ENCODE measurements around the gene SOS1.
"Not testable (repeated sequence)": the region's sequence is repeated elsewhere in the genome, so short reads cannot be mapped to it uniquely, and the experiment has no call there.

The SOS1 gene

GRCh38 chr2:39138837-39139211, 18.0 kb upstream of the SOS1 start:
- no peak for DNase-seq (ENCODE audit: low read depth in 2 of 2)

- DNase-seq (ENCODE audit: low read depth in 2 of 2) = not testable (repeated sequence)
Measured at GRCh38 chr2:39138187-39138836, 17.5 kb upstream of the SOS1 start.

GRCh38 chr2:39136799-39137198, 15.9 kb upstream of the SOS1 start:
- no peak for DNase-seq (ENCODE audit: low read depth in 2 of 2)

- DNase-seq (ENCODE audit: low read depth in 2 of 2) = no peak
Measured at GRCh38 chr2:39135690-39136259, 14.9 kb upstream of the SOS1 start.

DNA sequence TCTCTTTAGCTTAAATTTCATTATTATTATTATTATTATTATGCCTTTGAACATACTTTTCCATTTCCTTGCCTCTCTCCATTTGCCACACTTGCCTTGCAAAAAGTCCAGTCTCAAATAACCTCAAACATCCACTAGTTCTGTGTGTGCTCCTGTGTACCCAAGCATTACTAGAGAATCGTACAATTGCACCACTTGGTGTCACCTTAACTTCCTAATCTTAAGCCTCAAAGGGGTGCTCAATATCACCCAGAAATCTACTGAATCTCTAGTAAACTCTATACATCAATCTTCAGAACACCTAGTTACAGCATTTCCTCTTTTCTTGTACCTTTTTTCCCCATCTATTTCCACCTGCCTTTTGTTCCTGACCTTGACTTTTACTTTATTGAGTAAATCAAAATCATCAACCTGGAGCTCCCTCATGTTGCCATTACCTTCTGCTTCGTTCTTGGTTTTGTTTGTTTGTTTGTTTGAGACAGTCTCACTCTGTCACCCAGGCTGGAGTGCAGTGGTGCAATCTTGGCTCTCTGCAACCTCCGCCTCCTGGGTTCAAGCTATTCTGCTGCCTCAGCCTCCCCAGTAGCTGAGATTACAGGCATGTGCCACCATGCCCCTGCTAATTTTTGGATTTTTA, 12.5 kb upstream of the SOS1 start:
- DNase-seq (ENCODE audit: low read depth in 2 of 2) = no peak

- DNase-seq (ENCODE audit: low read depth in 2 of 2) = peak; percentile 56 to 60
Measured at GRCh38 chr2:39128919-39129391, 8.1 kb upstream of the SOS1 start.

DNA sequence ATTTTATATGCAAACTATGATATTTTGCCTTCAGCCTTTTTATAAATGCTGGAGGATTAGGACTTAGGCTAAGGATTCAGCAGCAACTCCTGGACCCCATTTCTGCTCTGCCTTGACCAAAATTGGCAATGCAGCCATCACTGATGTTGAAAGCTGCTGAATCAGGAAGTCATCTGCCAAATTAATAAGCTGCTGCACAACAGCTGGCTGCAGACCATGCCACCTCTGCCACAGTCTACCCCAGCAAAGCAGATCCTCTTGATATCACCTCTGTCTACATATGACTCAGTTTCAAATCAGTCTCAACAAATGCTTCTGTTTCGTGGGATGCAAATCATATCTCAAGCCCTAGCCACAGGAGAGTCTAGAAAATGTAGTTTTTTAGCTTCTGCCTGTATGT, 7.1 kb upstream of the SOS1 start:
- DNase-seq (ENCODE audit: low read depth in 2 of 2) = no peak

DNA sequence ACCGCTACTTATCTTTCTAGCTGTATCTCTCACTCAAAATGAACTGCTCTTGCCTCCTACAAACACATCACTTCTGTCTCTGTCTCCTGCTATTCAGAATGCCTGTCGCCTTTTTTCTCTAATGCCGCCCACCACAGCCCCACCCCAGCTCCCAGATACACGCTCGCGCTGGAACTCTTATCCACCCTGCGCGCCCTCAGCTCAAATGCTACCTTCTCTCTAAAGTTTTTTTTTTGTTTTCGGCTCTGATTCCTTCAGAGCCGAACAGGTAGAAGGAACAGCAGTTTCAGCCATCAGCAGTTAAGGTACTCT, 3.9 kb upstream of the SOS1 start:
- DNase-seq (ENCODE audit: low read depth in 2 of 2) = no peak

- peak; percentile 94 to 96 for DNase-seq (ENCODE audit: low read depth in 2 of 2)
Measured at GRCh38 chr2:39124000-39124745, 3.3 kb upstream of the SOS1 start.

DNA sequence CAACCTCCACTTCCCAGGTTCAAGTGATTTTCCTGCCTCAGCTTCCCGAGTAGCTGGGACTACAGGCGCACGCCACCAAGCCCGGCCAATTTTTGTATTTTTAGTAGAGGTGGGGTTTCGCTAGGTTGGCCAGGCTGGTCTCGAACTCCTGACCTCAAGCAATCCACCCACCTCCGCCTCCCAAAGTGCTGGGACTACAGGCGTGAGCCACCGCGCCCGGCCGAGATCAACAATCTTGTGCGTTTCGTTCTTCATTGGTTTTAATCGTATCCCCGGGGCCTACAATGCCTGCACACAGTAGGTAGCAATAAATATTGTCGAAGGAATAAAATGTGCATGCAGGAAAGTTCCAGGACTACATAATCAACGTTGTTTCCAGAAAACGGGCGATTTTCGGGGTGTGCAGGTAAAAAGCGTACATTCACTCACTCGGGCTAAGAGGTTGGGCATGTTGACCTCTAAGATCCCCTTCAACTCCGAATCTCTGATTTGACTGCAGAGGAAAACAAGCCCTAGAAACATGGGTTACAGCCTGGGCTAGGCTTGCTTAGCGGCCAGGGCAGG, 2.7 kb upstream of the SOS1 start:
- DNase-seq (ENCODE audit: low read depth in 2 of 2) = no peak

GRCh38 chr2:39121523-39122063, 742 bp upstream of the SOS1 start:
- DNase-seq (ENCODE audit: low read depth in 2 of 2) = no peak

DNA sequence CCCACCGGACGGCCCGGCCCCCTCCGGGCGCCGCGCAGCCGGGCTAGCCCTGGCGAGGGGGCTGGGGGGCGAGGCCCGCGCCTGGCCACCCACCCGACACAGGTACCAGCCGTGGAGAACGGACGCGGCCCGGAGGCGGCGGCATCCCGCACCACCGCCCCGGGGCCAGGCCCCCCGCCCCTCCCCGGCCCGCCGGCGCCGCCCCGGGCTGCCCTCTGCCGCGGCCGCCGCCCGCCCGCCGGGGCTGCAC, 405 bp downstream of the SOS1 start:
- no peak for DNase-seq (ENCODE audit: low read depth in 2 of 2)

GRCh38 chr2:39119732-39120520, 925 bp downstream of the SOS1 start:
- peak in 1 of 2 donors; percentile 43 for DNase-seq (ENCODE audit: low read depth in 2 of 2)

DNA sequence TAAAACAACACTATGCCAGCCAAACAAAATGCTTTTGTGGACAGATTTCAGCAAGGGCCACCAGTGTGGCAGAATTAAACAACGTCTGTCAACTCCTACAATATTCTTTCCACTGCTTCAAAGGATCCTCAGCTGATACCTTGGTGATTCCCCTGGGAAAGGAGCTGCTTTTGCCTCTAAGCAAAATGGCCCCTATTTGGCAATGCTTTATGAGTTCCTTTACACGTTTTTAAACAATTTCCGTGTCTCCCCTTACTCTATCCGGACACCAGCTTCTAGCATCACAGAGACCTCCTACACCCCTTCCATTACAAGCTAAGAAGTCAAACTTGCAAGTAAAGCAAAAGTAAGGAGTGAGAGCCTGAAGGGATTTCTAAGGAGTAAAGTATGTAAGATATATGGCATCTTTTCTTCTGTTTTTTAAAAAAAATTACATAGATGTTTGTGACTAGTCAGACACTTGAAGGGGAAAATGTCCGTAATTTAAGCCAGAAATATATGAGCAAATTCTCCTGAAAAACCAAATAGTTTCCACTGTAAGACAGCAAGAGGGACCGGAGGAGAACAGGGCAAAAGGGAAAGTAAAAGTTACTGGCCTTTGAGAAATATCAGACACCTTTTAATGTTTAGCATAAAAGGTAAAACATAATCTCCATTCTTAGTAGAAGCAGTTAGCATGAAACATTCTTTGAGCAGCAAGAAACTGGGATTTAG, 1.9 kb downstream of the SOS1 start:
- DNase-seq (ENCODE audit: low read depth in 2 of 2) = no peak

GRCh38 chr2:39115556-39115955, 5.3 kb downstream of the SOS1 start:
- DNase-seq (ENCODE audit: low read depth in 2 of 2) = no peak

DNA sequence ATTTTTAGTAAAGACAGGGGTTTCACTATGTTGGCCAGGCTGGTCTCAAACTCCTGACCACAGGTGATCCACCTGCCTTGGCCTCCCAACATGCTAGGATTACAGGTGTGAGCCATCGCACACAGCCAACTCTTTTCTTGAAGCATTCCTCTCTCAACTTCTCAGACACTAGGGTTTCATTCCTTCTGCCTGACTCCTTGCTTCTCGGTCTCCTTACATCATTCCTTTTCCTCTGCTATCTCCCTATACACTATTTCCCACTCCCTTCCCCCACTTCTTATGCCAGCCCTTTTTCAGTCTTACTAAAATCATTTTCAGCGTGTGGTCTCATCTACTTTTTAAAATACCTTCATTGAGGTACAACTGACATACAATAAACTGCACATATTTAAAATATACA, 6.1 kb downstream of the SOS1 start:
- DNase-seq (ENCODE audit: low read depth in 2 of 2) = no peak

- DNase-seq (ENCODE audit: low read depth in 2 of 2) = no peak
Measured at GRCh38 chr2:39109537-39109936, 11.3 kb downstream of the SOS1 start.

DNA sequence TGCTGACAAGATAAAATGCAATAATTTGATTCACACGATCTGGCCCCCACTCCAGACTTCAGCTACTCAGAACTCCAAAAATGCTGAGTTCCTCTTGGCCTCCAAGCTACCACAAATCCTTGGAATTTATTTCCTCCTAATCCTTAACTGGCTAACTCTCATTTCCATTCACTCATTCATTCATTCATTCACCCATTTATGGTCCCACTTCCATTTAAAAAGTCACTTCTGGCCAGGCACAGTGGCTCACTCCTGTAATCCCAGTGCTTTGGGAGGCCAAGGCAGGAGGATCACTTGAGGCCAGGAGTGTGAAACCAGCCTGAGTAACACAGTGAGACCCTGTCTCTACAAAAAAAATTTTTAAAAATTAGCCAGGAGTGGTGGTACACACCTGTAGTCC, 12.5 kb downstream of the SOS1 start:
- DNase-seq (ENCODE audit: low read depth in 2 of 2) = no peak

- no peak for DNase-seq (ENCODE audit: low read depth in 2 of 2)
Measured at GRCh38 chr2:39107724-39108273, 13.1 kb downstream of the SOS1 start.

DNA sequence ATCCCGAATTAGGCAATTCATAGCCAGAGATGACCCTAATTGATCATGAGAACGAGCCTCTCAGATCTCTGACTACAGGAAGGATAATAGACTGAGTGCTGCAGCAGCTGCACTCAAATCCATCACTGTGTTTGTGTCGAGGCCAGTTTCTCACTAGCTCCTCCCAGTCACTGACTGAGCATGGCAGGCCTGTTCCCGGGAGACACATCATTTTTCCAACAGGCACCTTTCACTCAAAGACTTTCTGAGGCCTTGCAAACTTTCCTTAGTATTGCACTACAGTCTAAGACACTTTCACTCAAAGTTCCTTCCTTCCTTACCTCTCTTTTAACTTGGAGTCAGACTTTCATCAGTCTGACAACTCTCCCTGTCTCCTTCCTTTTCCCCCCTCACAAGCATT, 13.7 kb downstream of the SOS1 start:
- DNase-seq (ENCODE audit: low read depth in 2 of 2) = no peak

All from stimulated activated CD4-positive, alpha-beta T cell treated with anti-CD3 and anti-CD28 coated beads, Interleukin-15, amount 100 ng/mL, for 48 hours (primary cell).